K562 (cell line): Measurements from ENCODE around the gene ZEB2. TPM values are rescaled to one million over a fixed set of nuclear protein-coding genes. Genes with fewer than 3 reads are reported as not detected.

Experiments
- ARID1B ChIP-seq: fragments of 450-650 bp; IDR thresholded peaks from 2 replicates; pipeline ENCODE4 v1.6.1; 2016; ENCODE audit warnings: antibody characterized with exemption, mild to moderate bottlenecking, inconsistent platforms
- CHD4 ChIP-seq: fragments of 200-600 bp; sonication (generic); IDR thresholded peaks from 3 replicates; pipeline ENCODE4 v1.6.1; 2012; ENCODE audit warnings: low read depth, mild to moderate bottlenecking, mixed read lengths, low read length, inconsistent platforms; ENCODE audit not compliant: insufficient read depth, insufficient replicate concordance, poor library complexity, severe bottlenecking
- CTBP1 ChIP-seq: fragments of 450-650 bp; IDR thresholded peaks from 2 replicates; pipeline ENCODE4 v1.6.1; 2016; ENCODE audit warnings: borderline replicate concordance
- E2F4 ChIP-seq: sonication (generic); formaldehyde crosslinking; IDR thresholded peaks from 2 replicates; pipeline ENCODE4 v1.8.0; 2022; ENCODE audit warnings: mild to moderate bottlenecking, low read depth, missing genetic modification reagents
- E2F6 ChIP-seq, 2 experiments: IDR thresholded peaks; 2 replicates each; pipeline ENCODE4 v1.6.1; 2011; ENCODE audit warnings: borderline replicate concordance in 1 of 2, control low read depth in 1 of 2, low read depth in 1 of 2, low read length in 1 of 2, mild to moderate bottlenecking in 1 of 2, mixed read lengths in 1 of 2, moderate library complexity in 1 of 2; ENCODE audit not compliant: insufficient read depth in 1 of 2, insufficient read length in 1 of 2, poor library complexity in 1 of 2, severe bottlenecking in 1 of 2; ENCODE audit errors: extremely low read depth in 1 of 2
- EP300 ChIP-seq: IDR thresholded peaks from 2 replicates; pipeline ENCODE4 v1.6.1; 2012; ENCODE audit warnings: low read length, improper control_type of control experiment
- FOXA1 ChIP-seq: fragments of 450-650 bp; IDR thresholded peaks from 2 replicates; pipeline ENCODE4 v1.6.1; 2016; ENCODE audit warnings: mild to moderate bottlenecking, borderline replicate concordance
- GABPB1 ChIP-seq: sonication (generic); formaldehyde crosslinking; IDR thresholded peaks from 2 replicates; pipeline ENCODE4 v1.8.0; 2022; ENCODE audit warnings: mild to moderate bottlenecking, missing genetic modification reagents
- GTF2B ChIP-seq: IDR thresholded peaks from 2 replicates; pipeline ENCODE4 v1.6.1; 2011; ENCODE audit not compliant: insufficient read length; ENCODE audit errors: extremely low read depth
- HDAC1 ChIP-seq, 2 experiments: fragments of 450-650 bp; IDR thresholded peaks; 2 replicates each; pipeline ENCODE4 v1.6.1; 2016 to 2017; ENCODE audit warnings: inconsistent platforms in 1 of 2, mild to moderate bottlenecking in 1 of 2, moderate library complexity in 1 of 2
- HES1 ChIP-seq: fragments of 450-650 bp; IDR thresholded peaks from 2 replicates; pipeline ENCODE4 v1.6.1; 2016; ENCODE audit warnings: low read depth, mild to moderate bottlenecking, moderate library complexity
- KDM4B ChIP-seq, 2 experiments: fragments of 450-650 bp in 1 of 2; sonication (generic) in 1 of 2; IDR thresholded peaks; 2 replicates each; pipeline ENCODE4 v1.6.1; 2016 to 2017; ENCODE audit warnings: borderline replicate concordance in 2 of 2, antibody characterized with exemption in 1 of 2, low read depth in 1 of 2, mild to moderate bottlenecking in 1 of 2
- POLR2G ChIP-seq: fragments of 200-400 bp; formaldehyde crosslinking; IDR thresholded peaks from 2 replicates; pipeline ENCODE4 v1.6.1; 2017; ENCODE audit warnings: low read depth, mild to moderate bottlenecking, antibody characterized with exemption, low read length, moderate library complexity
- SRSF7 ChIP-seq: fragments of 200-400 bp; formaldehyde crosslinking; optimal IDR thresholded peaks from 2 replicates; pipeline ENCODE3; 2017; ENCODE audit warnings: mild to moderate bottlenecking, low read depth, low read length
- TBL1XR1 ChIP-seq, 2 experiments: IDR thresholded peaks; 2 replicates each; pipeline ENCODE4 v1.6.1; 2012; ENCODE audit warnings: improper control_type of control experiment in 2 of 2, low read length in 2 of 2, mild to moderate bottlenecking in 1 of 2
- TRIM25 ChIP-seq: fragments of 450-650 bp; IDR thresholded peaks from 2 replicates; pipeline ENCODE4 v1.7.0; 2016; ENCODE audit warnings: borderline replicate concordance
- ZBTB7A ChIP-seq: IDR thresholded peaks from 2 replicates; pipeline ENCODE4 v1.6.1; 2011; ENCODE audit warnings: low read depth, mild to moderate bottlenecking, low read length, moderate library complexity, borderline replicate concordance; ENCODE audit not compliant: control insufficient read depth
- ZNF512 ChIP-seq: IDR thresholded peaks from 2 replicates; pipeline ENCODE4 v1.6.1; 2016; ENCODE audit warnings: missing genetic modification characterization, missing compliant biosample characterization
- polyA plus RNA-seq, 8 experiments: library from polyadenylated mRNA; depleted of rRNA in 4 of 8; stranded (reverse) in 5 of 8; unstranded in 3 of 8; fragments of >200 nt; fragmentation: Nextera tagmentation in 2 of 8; fragmentation: Illumina TruSeq in 1 of 8; extraction: Ambion mirVana in 2 of 8; extraction: Trizol in 1 of 8; gene quantifications; 2 replicates each; pipeline versions ENCODE4 v1.2.1 to v1.2.3, GENCODE V29; 2011 to 2014; ENCODE audit warnings: inconsistent platforms in 1 of 8, missing spikeins in 1 of 8
- total RNA-seq, 7 experiments: library from RNA; depleted of rRNA in 6 of 7; stranded (reverse); fragments of >200 nt in 6 of 7; fragmentation: Illumina TruSeq in 2 of 7; extraction: Trizol in 2 of 7; gene quantifications; 2 replicates each; pipeline versions ENCODE4 v1.2.1 to v1.2.3, GENCODE V29; 2011 to 2021; ENCODE audit warnings: low replicate concordance in 1 of 7

ZEB2 gene
- total and polyA plus RNA-seq, 9 of the 15 experiments (the other 6 are each of a cell fraction or from before 2014, with no cell fraction given) = 15.1 to 113 (median 72.3) TPM

GRCh38 chr2:144519934-144520731 is at the start of gene ZEB2 (continued):
- TF ChIP-seq ZBTB7A (peak; percentile 18; the same call in 1 of the 2 replicates), GABPB1 (CRISPR knock-in tag) (peak; percentile 81), HES1 (peak; percentile 28; the same call in 1 of the 2 replicates), EP300 (peak; percentile 55), TRIM25 (0 out of 2 replicates have a peak, but pooled peaks have one; percentile 68), HDAC1 (IDR thresholded peaks at IDR 0.05) (peak in 1 of 2 experiments; percentile 81; a peak in 2 of 4 replicates), SRSF7 (no peak), GTF2B (peak; percentile 74), FOXA1 (no peak), TBL1XR1 (IDR thresholded peaks at IDR 0.05; ENCODE audit: low read length in 2 of 2) (peak in 1 of 2 experiments; percentile 81; a peak in 2 of 4 replicates), ARID1B (peak; percentile 59; the same call in 1 of the 2 replicates), E2F4 (CRISPR knock-in tag) (no peak), ZNF512 (0 out of 2 replicates have a peak, but pooled peaks have one; percentile 34), KDM4B (IDR thresholded peaks at IDR 0.05; ENCODE audit: borderline replicate concordance in 2 of 2, low read depth in 1 of 2) (0 out of 4 replicates have a peak, but pooled peaks of 1 of the 2 experiments have one; percentile 30), CTBP1 (peak; percentile 89), E2F6 (IDR thresholded peaks at IDR 0.05; ENCODE audit: borderline replicate concordance in 1 of 2, extremely low read depth in 1 of 2, insufficient read depth in 1 of 2, insufficient read length in 1 of 2, low read depth in 1 of 2, low read length in 1 of 2, poor library complexity in 1 of 2, severe bottlenecking in 1 of 2) (peak in 1 of 2 experiments; percentile 31), CHD4 (no peak), POLR2G (peak; percentile 79)
